Measurements from ENCODE around the gene SNX17. TPM values are rescaled to one million over a fixed set of nuclear protein-coding genes. Genes with fewer than 3 reads are reported as not detected.

SNX17 gene
- total and polyA plus RNA-seq, 2 of the 13 experiments (the other 11 are each of a cell fraction or from before 2014, with no cell fraction given): 75.0 to 109 TPM

DNA sequence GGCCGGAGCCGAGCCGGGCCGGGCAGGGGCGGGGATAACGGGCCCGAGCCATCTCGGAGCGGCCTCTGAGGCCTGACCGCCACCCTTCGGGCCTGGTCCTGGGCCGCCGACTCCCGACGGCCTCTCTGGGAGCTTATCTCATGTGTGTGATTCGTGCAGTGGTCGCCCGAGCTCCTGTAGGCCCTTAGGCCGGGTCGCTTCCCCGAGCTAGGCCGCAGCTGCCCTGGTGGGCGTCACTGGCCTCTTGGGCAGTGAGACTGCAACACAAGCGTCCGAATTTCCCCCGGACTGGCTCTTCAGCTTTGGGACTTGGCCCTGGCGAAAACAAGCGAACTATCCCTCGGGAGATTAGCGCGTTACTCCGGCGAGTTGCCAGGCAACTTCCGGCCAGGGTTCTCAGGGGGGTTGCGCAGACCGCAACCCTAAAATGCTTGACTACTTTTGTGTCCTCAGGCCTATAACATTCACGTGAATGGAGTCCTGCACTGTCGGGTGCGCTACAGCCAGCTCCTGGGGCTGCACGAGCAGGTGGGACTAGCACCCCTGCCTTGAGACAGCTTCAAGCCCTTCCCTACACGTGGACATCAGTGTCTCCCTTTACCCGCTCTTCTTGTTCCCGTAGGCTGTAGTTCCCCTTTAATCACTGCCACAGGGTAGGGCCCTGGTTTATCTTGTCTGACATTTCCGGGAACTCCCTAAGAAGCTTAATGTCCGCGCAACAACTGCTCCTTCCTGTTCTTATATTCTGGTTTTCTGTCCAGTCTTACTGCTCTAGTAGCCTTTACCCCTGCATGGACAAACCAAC is 602 bp downstream of the SNX17 start (continued):
- 0 out of 2 replicates have a peak, but pooled peaks have one; percentile 40 for TF ChIP-seq ETV6 (CRISPR knock-in tag; conservative IDR thresholded peaks at IDR 0.05)
- TF ChIP-seq, protein P1, sequence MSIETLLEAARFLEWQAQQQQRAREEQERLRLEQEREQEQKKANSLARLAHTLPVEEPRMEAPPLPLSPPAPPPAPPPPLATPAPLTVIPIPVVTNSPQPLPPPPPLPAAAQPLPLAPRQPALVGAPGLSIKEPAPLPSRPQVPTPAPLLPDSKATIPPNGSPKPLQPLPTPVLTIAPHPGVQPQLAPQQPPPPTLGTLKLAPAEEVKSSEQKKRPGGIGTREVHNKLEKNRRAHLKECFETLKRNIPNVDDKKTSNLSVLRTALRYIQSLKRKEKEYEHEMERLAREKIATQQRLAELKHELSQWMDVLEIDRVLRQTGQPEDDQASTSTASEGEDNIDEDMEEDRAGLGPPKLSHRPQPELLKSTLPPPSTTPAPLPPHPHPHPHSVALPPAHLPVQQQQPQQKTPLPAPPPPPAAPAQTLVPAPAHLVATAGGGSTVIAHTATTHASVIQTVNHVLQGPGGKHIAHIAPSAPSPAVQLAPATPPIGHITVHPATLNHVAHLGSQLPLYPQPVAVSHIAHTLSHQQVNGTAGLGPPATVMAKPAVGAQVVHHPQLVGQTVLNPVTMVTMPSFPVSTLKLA (IDR thresholded peaks at IDR 0.05): peak; percentile 44
- TF ChIP-seq, protein P2, sequence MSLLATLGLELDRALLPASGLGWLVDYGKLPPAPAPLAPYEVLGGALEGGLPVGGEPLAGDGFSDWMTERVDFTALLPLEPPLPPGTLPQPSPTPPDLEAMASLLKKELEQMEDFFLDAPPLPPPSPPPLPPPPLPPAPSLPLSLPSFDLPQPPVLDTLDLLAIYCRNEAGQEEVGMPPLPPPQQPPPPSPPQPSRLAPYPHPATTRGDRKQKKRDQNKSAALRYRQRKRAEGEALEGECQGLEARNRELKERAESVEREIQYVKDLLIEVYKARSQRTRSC (CRISPR knock-in tag; IDR thresholded peaks at IDR 0.05; ENCODE audit: low read depth): no peak
- TF ChIP-seq KLF9 (CRISPR knock-in tag; IDR thresholded peaks at IDR 0.05; ENCODE audit: low read depth): 0 out of 2 replicates have a peak, but pooled peaks have one; percentile 1

DNA sequence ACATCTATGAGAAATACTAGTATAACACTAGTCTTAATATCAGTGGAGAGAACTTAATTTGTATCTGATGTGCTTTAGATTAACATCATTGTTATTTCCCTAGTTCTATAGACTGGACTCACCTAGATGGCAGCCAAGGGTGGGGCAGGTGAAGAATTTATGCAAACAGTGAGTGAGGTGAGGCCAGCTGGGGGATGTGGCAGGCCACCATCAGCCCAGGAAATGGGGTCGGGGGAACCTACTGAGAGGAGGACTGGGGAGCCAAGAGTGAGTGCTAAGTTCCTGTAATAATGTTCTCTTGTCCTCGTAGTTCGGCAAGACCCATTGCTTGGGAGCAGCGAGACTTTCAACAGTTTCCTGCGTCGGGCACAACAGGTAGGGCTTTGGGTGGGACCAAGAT is 2.5 kb downstream of the SNX17 start:
- Histone ChIP-seq H3K4me2 (ENCODE audit: low read depth, low read length) (no peak overlapping the region), H3K4me1 (ENCODE audit: insufficient read depth, low read length) (peaks cover 38% of the 10 kb centered on the region), H3K9ac (ENCODE audit: insufficient read depth, low read depth, low read length) (no peak overlapping the region), H4K20me1 (ENCODE audit: insufficient read depth, low read length) (peaks cover 3% of the 10 kb centered on the region), H3K27ac (ENCODE audit: extremely low read length, insufficient read depth, low read length) (no peak overlapping the region), H3K9me3 (ENCODE audit: low read length) (no peaks in the 10 kb centered on the region), H3K79me2 (ENCODE audit: insufficient read depth, low read length) (peaks cover 51% of the 10 kb centered on the region), H2AFZ (ENCODE audit: low read length) (no peak overlapping the region), H3K27me3 (ENCODE audit: control insufficient read depth in 1 of 2, insufficient read depth in 2 of 2, low read length in 2 of 2) (no peaks in the 10 kb centered on the region; a peak in 1 of 5 replicates), H3K36me3 (replicated peaks in 1 of 2; ENCODE audit: control insufficient read depth in 1 of 2, insufficient read depth in 2 of 2, low read length in 2 of 2) (peaks cover 35 to 67% of the 10 kb centered on the region in 2 experiments), H3K4me3 (replicated peaks in 1 of 3; ENCODE audit: insufficient read depth in 1 of 3, low read depth in 2 of 3, low read length in 3 of 3) (no peak overlapping the region)
- intact Hi-C loops (cut with micrococcal nuclease; ENCODE audit: unreplicated experiment) (loop anchor here (10.0 kb wide), 1 partner anchor 118 kb away; no protein-coding TSS in a partner anchor), in situ Hi-C loops (cut with HindIII; ENCODE audit: extremely low pct_ligation_motif_present, low pct_unique_long_range_greater_than_20kb) (loop anchor here (5.0 kb wide), 1 partner anchor 51 kb away; the partner anchor contains the start of gene MPV17)
- no peak for FAIRE-seq
- ChIA-PET POLR2A (interaction anchor here (1.1 to 9.5 kb wide), 3 partner anchors 9 to 19 kb away, joined by 4 to 125 read pairs (median 12); partner anchors contain the start of gene GTF3C2), CTCF (ENCODE audit: low intra/inter-chr PET ratio, low total read pairs) (no interaction called here)
- BruUV-seq (replicated peaks): no TSS peak
- TF ChIP-seq TGIF2 (CRISPR knock-in tag; IDR thresholded peaks at IDR 0.05) (no peak), ZKSCAN8 (CRISPR knock-in tag; IDR thresholded peaks at IDR 0.05; ENCODE audit: borderline replicate concordance) (no peak), CREB1 (IDR thresholded peaks at IDR 0.05) (no peak), CREB1 (CRISPR knock-in tag; IDR thresholded peaks at IDR 0.05) (no peak), ZNF550 (CRISPR knock-in tag; IDR thresholded peaks at IDR 0.05; ENCODE audit: borderline replicate concordance) (no peak), RARA (CRISPR knock-in tag; IDR thresholded peaks at IDR 0.05) (no peak), ZNF432 (CRISPR knock-in tag; IDR thresholded peaks at IDR 0.05; ENCODE audit: borderline replicate concordance) (no peak), ZSCAN31 (CRISPR knock-in tag; IDR thresholded peaks at IDR 0.05; ENCODE audit: low read depth) (no peak), KLF6 (CRISPR knock-in tag; IDR thresholded peaks at IDR 0.05) (no peak), ZFYVE20 (CRISPR knock-in tag; IDR thresholded peaks at IDR 0.05; ENCODE audit: borderline replicate concordance, low read depth) (no peak), ZNF282 (IDR thresholded peaks at IDR 0.05; ENCODE audit: partially characterized antibody) (no peak), SNRNP70 (IDR thresholded peaks at IDR 0.05; ENCODE audit: low read depth, low read length) (no peak)
- no peak for DNase-seq (ENCODE audit: low spot score)
- ATAC-seq: no peak
- 96% methylated on average over 6 of the region's 6 CpGs for WGBS (ENCODE audit: low lambda C conversion rate)

All from HepG2 (cell line).